ENCODE results near the gene KCNE1.

The KCNE1 gene

GRCh38 chr21:34520281-34520680, 8.3 kb upstream of the KCNE1 start:
- peaks cover 58% of the 10 kb centered on the region for H3K4me1 ChIP-seq (ENCODE audit: control insufficient read depth, insufficient read depth, low read length)
- no peak overlapping the region for H3K4me3 ChIP-seq (ENCODE audit: low read length)
- no peaks in the 10 kb centered on the region for H3K9me3 ChIP-seq (ENCODE audit: control insufficient read depth, low read length)
- no peak overlapping the region for H3K9ac ChIP-seq (ENCODE audit: low read length)
- H3K36me3 ChIP-seq (ENCODE audit: control insufficient read depth, insufficient read depth, low read length): peaks cover 12% of the 10 kb centered on the region
- no peaks in the 10 kb centered on the region for H3K27me3 ChIP-seq (ENCODE audit: control insufficient read depth, insufficient read depth, low read length)

GRCh38 chr21:34519694-34520093, 7.7 kb upstream of the KCNE1 start:
- no peaks in the 10 kb centered on the region for H3K9me3 ChIP-seq (ENCODE audit: control insufficient read depth, low read length)
- peaks cover 12% of the 10 kb centered on the region for H3K36me3 ChIP-seq (ENCODE audit: control insufficient read depth, insufficient read depth, low read length)
- no peak overlapping the region for H3K9ac ChIP-seq (ENCODE audit: low read length)
- H3K27me3 ChIP-seq (ENCODE audit: control insufficient read depth, insufficient read depth, low read length): no peaks in the 10 kb centered on the region
- H3K4me3 ChIP-seq (ENCODE audit: low read length): no peak overlapping the region
- H3K4me1 ChIP-seq (ENCODE audit: control insufficient read depth, insufficient read depth, low read length): peaks cover 54% of the 10 kb centered on the region

DNA sequence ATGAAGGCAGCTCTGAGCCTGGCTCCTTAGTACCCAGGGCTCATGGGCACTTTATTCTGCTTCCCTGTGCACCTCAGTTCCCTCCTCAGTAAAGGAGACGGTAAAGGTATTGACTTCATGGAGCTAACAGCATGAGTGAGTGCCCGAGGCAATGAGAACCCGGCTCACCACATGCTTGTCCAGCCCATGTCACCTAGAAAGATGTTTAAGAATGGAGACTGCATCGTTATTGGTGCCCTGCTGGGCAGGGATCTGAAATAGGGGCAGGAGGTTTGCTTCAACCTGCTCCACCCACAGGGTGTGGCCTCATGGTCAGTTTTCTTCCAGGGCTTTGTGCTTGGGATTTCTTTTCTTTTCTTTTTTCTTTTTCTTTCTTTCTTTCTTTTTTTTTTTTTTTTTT, 7.0 kb upstream of the KCNE1 start:
- no peaks in the 10 kb centered on the region for H3K9me3 ChIP-seq (ENCODE audit: control insufficient read depth, low read length)
- H3K27me3 ChIP-seq (ENCODE audit: control insufficient read depth, insufficient read depth, low read length): no peaks in the 10 kb centered on the region
- H3K36me3 ChIP-seq (ENCODE audit: control insufficient read depth, insufficient read depth, low read length): peaks cover 12% of the 10 kb centered on the region
- H3K4me1 ChIP-seq (ENCODE audit: control insufficient read depth, insufficient read depth, low read length): peaks cover 47% of the 10 kb centered on the region
- H3K9ac ChIP-seq (ENCODE audit: low read length): no peak overlapping the region
- no peak overlapping the region for H3K4me3 ChIP-seq (ENCODE audit: low read length)

GRCh38 chr21:34518301-34518700, 6.3 kb upstream of the KCNE1 start:
- peaks cover 12% of the 10 kb centered on the region for H3K36me3 ChIP-seq (ENCODE audit: control insufficient read depth, insufficient read depth, low read length)
- H3K4me3 ChIP-seq (ENCODE audit: low read length): no peak overlapping the region
- no peaks in the 10 kb centered on the region for H3K9me3 ChIP-seq (ENCODE audit: control insufficient read depth, low read length)
- H3K27me3 ChIP-seq (ENCODE audit: control insufficient read depth, insufficient read depth, low read length): no peaks in the 10 kb centered on the region
- H3K9ac ChIP-seq (ENCODE audit: low read length): no peak overlapping the region
- H3K4me1 ChIP-seq (ENCODE audit: control insufficient read depth, insufficient read depth, low read length): peaks cover 40% of the 10 kb centered on the region

DNA sequence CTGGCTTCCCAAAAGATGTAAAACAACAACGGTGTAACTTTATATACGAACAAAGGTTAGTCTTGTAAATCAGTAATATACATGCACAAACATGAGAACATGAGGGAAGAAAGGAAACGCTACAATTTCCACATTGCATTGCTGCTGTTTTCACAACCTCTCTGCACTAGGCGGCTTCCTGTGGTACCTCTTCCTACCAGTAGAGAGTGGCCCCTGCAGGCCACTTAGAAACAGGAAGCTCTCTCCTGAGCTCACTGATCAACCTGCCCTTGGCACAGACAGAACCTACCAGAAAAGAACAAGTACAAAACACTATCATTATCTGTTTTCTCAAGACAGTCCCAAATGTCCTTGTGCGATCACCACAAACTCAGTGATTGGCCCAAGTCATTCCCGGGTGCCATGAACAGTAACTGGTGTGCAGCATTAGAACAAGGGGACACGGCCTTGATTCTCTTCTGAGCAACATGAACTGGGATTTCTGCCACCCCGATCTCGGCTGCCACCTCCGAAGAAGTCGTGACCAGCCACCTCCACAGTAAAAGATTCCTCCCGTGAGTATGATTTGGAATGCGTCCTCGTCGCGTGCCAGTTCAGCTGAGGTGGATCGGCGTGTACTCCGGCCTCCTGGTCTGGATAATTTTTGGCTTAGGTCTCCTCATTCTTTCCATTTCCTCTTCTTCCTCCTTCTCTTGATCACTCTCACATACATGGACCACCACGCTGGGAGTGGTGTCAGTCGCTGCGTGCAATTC, 5.7 kb upstream of the KCNE1 start:
- Histone ChIP-seq H3K36me3 (ENCODE audit: control insufficient read depth, insufficient read depth, low read length) (peaks cover 12% of the 10 kb centered on the region), H3K4me1 (ENCODE audit: control insufficient read depth, insufficient read depth, low read length) (peaks cover 34% of the 10 kb centered on the region)

GRCh38 chr21:34517039-34517438, 5.0 kb upstream of the KCNE1 start:
- Histone ChIP-seq H3K4me1 (ENCODE audit: control insufficient read depth, insufficient read depth, low read length) (peaks cover 28% of the 10 kb centered on the region), H3K36me3 (ENCODE audit: control insufficient read depth, insufficient read depth, low read length) (peaks cover 12% of the 10 kb centered on the region), H3K9me3 (ENCODE audit: control insufficient read depth, low read length) (no peaks in the 10 kb centered on the region), H3K27me3 (ENCODE audit: control insufficient read depth, insufficient read depth, low read length) (no peaks in the 10 kb centered on the region), H3K9ac (ENCODE audit: low read length) (no peak overlapping the region), H3K4me3 (ENCODE audit: low read length) (no peak overlapping the region)

More for the DNA sequence above, 5.7 kb upstream of the KCNE1 start:
- Histone ChIP-seq H3K9ac (ENCODE audit: low read length) (no peak overlapping the region), H3K27me3 (ENCODE audit: control insufficient read depth, insufficient read depth, low read length) (no peaks in the 10 kb centered on the region), H3K4me3 (ENCODE audit: low read length) (no peak overlapping the region), H3K9me3 (ENCODE audit: control insufficient read depth, low read length) (no peaks in the 10 kb centered on the region)

- Histone ChIP-seq H3K9ac (ENCODE audit: low read length) (no peak overlapping the region), H3K27me3 (ENCODE audit: control insufficient read depth, insufficient read depth, low read length) (no peaks in the 10 kb centered on the region), H3K4me3 (ENCODE audit: low read length) (no peak overlapping the region), H3K36me3 (ENCODE audit: control insufficient read depth, insufficient read depth, low read length) (peaks cover under 1% of the 10 kb centered on the region), H3K9me3 (ENCODE audit: control insufficient read depth, low read length) (no peaks in the 10 kb centered on the region), H3K4me1 (ENCODE audit: control insufficient read depth, insufficient read depth, low read length) (peaks cover 16% of the 10 kb centered on the region)
Observed at GRCh38 chr21:34514576-34515115, 2.6 kb upstream of the KCNE1 start.

- Histone ChIP-seq H3K36me3 (ENCODE audit: control insufficient read depth, insufficient read depth, low read length) (no peaks in the 10 kb centered on the region), H3K4me1 (ENCODE audit: control insufficient read depth, insufficient read depth, low read length) (peaks cover 7% of the 10 kb centered on the region), H3K4me3 (ENCODE audit: low read length) (no peak overlapping the region), H3K27me3 (ENCODE audit: control insufficient read depth, insufficient read depth, low read length) (no peaks in the 10 kb centered on the region), H3K9ac (ENCODE audit: low read length) (no peak overlapping the region), H3K9me3 (ENCODE audit: control insufficient read depth, low read length) (no peaks in the 10 kb centered on the region)
Observed at GRCh38 chr21:34513129-34513675, 1.2 kb upstream of the KCNE1 start.

GRCh38 chr21:34511181-34511580, 829 bp downstream of the KCNE1 start:
- Histone ChIP-seq H3K4me1 (ENCODE audit: control insufficient read depth, insufficient read depth, low read length) (peaks cover 7% of the 10 kb centered on the region), H3K4me3 (ENCODE audit: low read length) (no peak overlapping the region), H3K36me3 (ENCODE audit: control insufficient read depth, insufficient read depth, low read length) (no peaks in the 10 kb centered on the region), H3K9me3 (ENCODE audit: control insufficient read depth, low read length) (no peaks in the 10 kb centered on the region), H3K9ac (ENCODE audit: low read length) (no peak overlapping the region), H3K27me3 (ENCODE audit: control insufficient read depth, insufficient read depth, low read length) (no peaks in the 10 kb centered on the region)

GRCh38 chr21:34510148-34511142, 1.6 kb downstream of the KCNE1 start:
- no peaks in the 10 kb centered on the region for H3K9me3 ChIP-seq (ENCODE audit: control insufficient read depth, low read length)
- H3K4me1 ChIP-seq (ENCODE audit: control insufficient read depth, insufficient read depth, low read length): peaks cover 7% of the 10 kb centered on the region
- H3K4me3 ChIP-seq (ENCODE audit: low read length): no peak overlapping the region
- no peaks in the 10 kb centered on the region for H3K36me3 ChIP-seq (ENCODE audit: control insufficient read depth, insufficient read depth, low read length)
- H3K9ac ChIP-seq (ENCODE audit: low read length): no peak overlapping the region
- no peaks in the 10 kb centered on the region for H3K27me3 ChIP-seq (ENCODE audit: control insufficient read depth, insufficient read depth, low read length)

DNA sequence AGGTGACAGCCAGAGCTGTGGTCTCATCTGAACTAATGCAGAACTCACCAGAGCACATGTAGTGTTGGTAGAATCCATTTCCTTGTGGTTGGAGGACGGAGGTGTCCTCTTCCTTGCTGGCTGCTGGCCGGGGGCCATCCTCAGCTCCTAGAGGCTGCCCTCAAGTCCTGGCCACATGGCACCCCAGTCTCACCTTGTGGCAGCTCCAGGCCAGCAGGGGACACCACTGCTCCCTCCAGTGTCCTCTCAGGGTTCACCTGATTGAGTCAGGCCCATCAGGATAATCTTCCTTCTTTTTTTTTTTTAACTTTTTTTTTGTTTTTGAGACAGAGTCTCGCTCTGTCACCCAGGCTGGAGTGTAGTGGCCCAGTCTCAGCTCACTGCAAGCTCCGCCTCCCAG, 2.9 kb downstream of the KCNE1 start:
- Histone ChIP-seq H3K9me3 (ENCODE audit: control insufficient read depth, low read length) (no peaks in the 10 kb centered on the region), H3K36me3 (ENCODE audit: control insufficient read depth, insufficient read depth, low read length) (no peaks in the 10 kb centered on the region), H3K9ac (ENCODE audit: low read length) (no peak overlapping the region), H3K4me3 (ENCODE audit: low read length) (no peak overlapping the region), H3K27me3 (ENCODE audit: control insufficient read depth, insufficient read depth, low read length) (no peaks in the 10 kb centered on the region), H3K4me1 (ENCODE audit: control insufficient read depth, insufficient read depth, low read length) (peaks cover 7% of the 10 kb centered on the region)

DNA sequence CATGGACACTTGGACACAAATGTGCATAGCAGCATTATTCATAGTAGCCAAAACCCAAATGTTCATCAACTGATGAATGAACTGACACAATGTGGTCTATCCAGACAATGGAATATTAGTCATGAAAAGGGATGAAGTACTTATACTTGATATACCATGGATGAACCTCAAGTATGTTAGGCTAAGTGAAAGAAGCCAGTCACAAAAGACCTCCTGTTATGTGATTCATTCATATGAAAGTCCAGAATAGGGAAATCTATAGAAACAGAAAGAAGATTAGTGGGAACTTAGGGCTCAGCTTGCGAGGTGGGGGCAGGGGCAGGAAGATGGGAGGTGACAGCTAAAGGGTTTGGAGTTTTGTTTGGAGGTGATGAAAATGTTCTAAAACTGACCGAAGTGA, 7.4 kb downstream of the KCNE1 start:
- Histone ChIP-seq H3K9ac (ENCODE audit: low read length) (no peak overlapping the region), H3K4me3 (ENCODE audit: low read length) (no peak overlapping the region), H3K27me3 (ENCODE audit: control insufficient read depth, insufficient read depth, low read length) (no peaks in the 10 kb centered on the region), H3K9me3 (ENCODE audit: control insufficient read depth, low read length) (no peaks in the 10 kb centered on the region), H3K36me3 (ENCODE audit: control insufficient read depth, insufficient read depth, low read length) (no peaks in the 10 kb centered on the region), H3K4me1 (ENCODE audit: control insufficient read depth, insufficient read depth, low read length) (no peaks in the 10 kb centered on the region)

All from mucosa of stomach (tissue), 1 donor.